ENCODE data around the gene KCNJ1. TPM values are rescaled to one million over a fixed set of nuclear protein-coding genes. Genes with fewer than 3 reads are reported as not detected.

KCNJ1 gene
- total RNA-seq, 1 donor from 2014 or later, result 0.27 TPM

DNA sequence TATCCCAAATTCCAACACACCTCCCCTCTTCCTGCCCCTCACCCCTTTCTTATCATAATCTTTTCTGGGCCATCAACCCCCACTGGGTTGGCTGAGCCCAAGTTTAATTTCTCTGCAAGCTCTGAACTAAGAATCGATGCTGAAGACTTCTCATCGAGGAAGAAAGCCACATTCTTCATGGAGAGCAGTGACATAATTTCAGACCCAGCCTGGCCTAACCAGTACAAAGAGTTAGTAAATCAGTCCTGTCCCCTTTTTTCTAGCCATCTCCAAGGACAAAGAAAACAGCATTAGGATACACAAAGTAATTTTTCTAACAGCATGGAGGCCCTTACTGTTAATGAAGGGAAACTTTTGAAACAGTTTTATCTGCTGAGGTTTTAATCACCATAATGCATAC is 45.0 kb downstream of the KCNJ1 start:
- Mint-ChIP-seq H3K27me3 (peaks cover 23% of the 10 kb centered on the region), H3K4me1 (ENCODE audit: unreplicated experiment) (peaks cover 9% of the 10 kb centered on the region), H3K9me3 (no peaks in the 10 kb centered on the region), H3K4me3 (no peak overlapping the region), H3K27ac (no peak overlapping the region), H3K36me3 (no peaks in the 10 kb centered on the region)
- TF ChIP-seq, protein P1, sequence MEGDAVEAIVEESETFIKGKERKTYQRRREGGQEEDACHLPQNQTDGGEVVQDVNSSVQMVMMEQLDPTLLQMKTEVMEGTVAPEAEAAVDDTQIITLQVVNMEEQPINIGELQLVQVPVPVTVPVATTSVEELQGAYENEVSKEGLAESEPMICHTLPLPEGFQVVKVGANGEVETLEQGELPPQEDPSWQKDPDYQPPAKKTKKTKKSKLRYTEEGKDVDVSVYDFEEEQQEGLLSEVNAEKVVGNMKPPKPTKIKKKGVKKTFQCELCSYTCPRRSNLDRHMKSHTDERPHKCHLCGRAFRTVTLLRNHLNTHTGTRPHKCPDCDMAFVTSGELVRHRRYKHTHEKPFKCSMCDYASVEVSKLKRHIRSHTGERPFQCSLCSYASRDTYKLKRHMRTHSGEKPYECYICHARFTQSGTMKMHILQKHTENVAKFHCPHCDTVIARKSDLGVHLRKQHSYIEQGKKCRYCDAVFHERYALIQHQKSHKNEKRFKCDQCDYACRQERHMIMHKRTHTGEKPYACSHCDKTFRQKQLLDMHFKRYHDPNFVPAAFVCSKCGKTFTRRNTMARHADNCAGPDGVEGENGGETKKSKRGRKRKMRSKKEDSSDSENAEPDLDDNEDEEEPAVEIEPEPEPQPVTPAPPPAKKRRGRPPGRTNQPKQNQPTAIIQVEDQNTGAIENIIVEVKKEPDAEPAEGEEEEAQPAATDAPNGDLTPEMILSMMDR (conservative IDR thresholded peaks at IDR 0.05), result no peak
- no peak for DNase-seq (ENCODE audit: extremely low spot score, unreplicated experiment)

DNA sequence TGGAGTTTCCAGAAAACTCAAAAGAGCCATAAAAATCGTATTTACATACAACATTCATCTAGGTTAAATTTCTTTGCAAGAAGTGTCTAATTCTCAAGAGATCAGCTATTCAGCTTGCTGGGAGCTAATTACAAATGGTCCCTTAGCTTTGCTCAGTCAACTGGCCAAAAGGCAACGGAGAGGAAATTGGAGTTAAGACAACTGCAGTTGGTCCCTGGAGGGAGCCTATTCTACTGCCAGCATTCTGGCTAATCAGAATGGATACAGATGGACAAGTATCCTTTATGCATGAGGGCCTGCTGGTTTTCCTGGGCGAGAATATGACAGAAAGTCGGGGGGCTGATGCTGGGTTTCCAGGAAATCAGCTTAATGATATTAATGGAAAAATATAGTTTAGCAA is 45.5 kb downstream of the KCNJ1 start:
- no peak for DNase-seq (ENCODE audit: extremely low spot score, unreplicated experiment)
- Mint-ChIP-seq H3K27ac (no peak overlapping the region), H3K27me3 (peaks cover 19% of the 10 kb centered on the region), H3K36me3 (no peaks in the 10 kb centered on the region), H3K4me1 (ENCODE audit: unreplicated experiment) (peaks cover 9% of the 10 kb centered on the region), H3K4me3 (no peak overlapping the region), H3K9me3 (no peaks in the 10 kb centered on the region)
- TF ChIP-seq, protein P1 (conservative IDR thresholded peaks at IDR 0.05), result no peak

DNA sequence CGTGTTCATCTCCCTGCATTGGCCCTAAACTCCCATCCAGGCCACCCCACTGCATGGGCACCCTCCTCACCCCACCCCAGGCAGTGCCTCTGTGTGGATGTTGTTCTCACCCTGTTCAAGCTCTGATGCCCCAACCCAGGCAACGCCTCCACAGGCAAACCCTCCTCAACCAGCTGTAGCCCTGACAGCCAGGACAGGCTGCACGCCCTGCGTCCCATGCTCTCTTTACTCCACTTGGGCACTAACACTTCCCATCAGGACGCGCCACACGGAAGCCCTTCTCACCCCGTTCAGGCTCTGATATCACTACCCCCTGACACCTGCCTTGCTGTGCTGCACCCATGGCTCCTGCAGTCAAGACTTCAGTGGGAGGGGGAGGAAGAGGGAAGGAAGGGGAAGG is 47.9 kb downstream of the KCNJ1 start:
- Mint-ChIP-seq H3K4me3 (no peak overlapping the region), H3K27me3 (peaks cover 15% of the 10 kb centered on the region), H3K36me3 (no peaks in the 10 kb centered on the region), H3K9me3 (no peaks in the 10 kb centered on the region), H3K27ac (no peak overlapping the region), H3K4me1 (ENCODE audit: unreplicated experiment) (peaks cover 28% of the 10 kb centered on the region)
- DNase-seq (ENCODE audit: extremely low spot score, unreplicated experiment), result no peak
- TF ChIP-seq, protein P1 (conservative IDR thresholded peaks at IDR 0.05), result no peak

DNA sequence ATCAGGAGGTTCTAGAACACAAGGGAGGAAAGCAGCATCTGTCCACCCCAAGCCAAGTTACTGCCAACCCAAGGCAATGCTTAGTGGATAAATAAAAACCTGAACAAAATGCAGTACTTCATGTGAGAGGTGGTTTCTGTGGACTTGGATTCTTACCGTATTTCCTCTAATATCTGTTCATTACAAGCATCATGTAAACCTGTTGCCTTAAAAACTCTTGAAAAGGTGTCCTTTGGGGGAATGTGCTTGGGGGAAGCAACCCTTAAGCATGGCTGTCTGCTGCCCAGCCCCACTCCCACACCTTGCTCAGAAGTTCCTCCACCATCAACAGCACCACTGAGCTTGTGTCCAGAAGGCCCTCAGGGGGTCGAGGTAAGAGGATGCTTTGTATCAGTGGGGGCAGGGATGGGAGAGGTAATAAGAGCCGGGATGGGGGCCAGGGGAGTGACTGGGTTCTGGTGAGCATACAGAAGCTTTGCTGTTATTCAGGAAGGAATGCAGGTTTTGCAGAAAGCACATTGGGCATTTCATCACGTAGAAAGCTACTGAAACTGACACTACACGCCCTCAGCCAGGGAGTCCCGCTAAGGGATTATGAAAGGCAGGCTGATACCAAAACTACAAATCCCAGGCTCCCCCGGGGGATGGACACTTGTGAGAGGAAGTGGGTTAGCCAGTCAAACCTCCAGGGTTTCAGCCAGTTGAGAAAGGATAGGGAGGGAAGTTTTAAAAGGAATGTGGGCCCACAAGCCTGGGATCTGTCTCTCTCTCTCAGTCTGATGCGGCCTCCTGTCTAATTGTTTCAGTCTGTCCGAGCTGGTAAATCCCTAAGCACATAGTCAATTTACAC is 52.0 kb downstream of the KCNJ1 start:
- H3K4me1 Mint-ChIP-seq (ENCODE audit: unreplicated experiment), result peaks cover 19% of the 10 kb centered on the region
- no peaks in the 10 kb centered on the region for H3K9me3 Mint-ChIP-seq
- peak overlapping the region; percentile 81 for H3K27ac Mint-ChIP-seq
- H3K4me3 Mint-ChIP-seq, result peak overlapping the region; percentile 28
- TF ChIP-seq, protein P1 (conservative IDR thresholded peaks at IDR 0.05), result no peak
- peak; percentile 79 for DNase-seq (ENCODE audit: extremely low spot score, unreplicated experiment)
- H3K27me3 Mint-ChIP-seq, result peaks cover 3% of the 10 kb centered on the region
- H3K36me3 Mint-ChIP-seq, result peaks cover 4% of the 10 kb centered on the region

DNA sequence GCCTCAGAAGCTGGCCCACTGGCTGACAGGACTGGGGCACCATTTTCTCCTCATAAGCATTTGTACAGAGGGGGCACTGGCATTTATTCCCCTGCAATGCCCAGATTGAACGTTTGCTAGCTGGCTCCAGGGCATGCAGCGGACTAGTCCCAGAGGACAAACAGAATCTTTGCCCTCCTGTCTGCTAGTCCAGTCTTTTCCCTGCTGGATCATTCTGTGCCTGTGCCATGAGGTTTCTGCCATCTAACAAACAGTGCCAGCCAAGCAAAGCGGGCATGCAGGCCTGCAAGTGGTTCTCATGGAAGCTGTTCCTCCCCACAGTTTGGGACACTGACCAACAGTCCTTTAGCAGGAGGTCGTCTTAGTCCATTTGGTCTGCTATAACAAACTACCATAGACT is 53.4 kb downstream of the KCNJ1 start:
- no peak overlapping the region for H3K4me3 Mint-ChIP-seq
- H3K27me3 Mint-ChIP-seq, result no peaks in the 10 kb centered on the region
- peaks cover 19% of the 10 kb centered on the region for H3K4me1 Mint-ChIP-seq (ENCODE audit: unreplicated experiment)
- no peaks in the 10 kb centered on the region for H3K9me3 Mint-ChIP-seq
- no peak for DNase-seq (ENCODE audit: extremely low spot score, unreplicated experiment)
- H3K27ac Mint-ChIP-seq, result no peak overlapping the region
- TF ChIP-seq, protein P1 (conservative IDR thresholded peaks at IDR 0.05), result no peak
- peaks cover 4% of the 10 kb centered on the region for H3K36me3 Mint-ChIP-seq

Measured in type B pancreatic cell (in vitro differentiated cells).